Bronchial epithelial cell (primary cell): ENCODE measurements around the gene RPTOR. TPM values are rescaled to one million over a fixed set of nuclear protein-coding genes. Genes with fewer than 3 reads are reported as not detected.
"Not testable (repeated sequence)": the region's sequence is repeated elsewhere in the genome, so short reads cannot be mapped to it uniquely, and the experiment has no call there.

Source experiments
- DNase-seq: peaks from one replicate; pipeline ENCODE4 v3.0.0-alpha.2; 2010; ENCODE audit warnings: low read depth
- FAIRE-seq: peaks from 2 replicates; lab custom pipeline; 2011; peaks lifted over from hg19 to GRCh38; lab: Jason Lieb, UNC
- H3K27me3 ChIP-seq: 2 replicates; pipeline ENCODE4 v1.5.1; 2011; ENCODE audit warnings: low read length; ENCODE audit not compliant: control insufficient read depth, insufficient read depth
- H3K36me3 ChIP-seq: 2 replicates; pipeline ENCODE4 v1.5.1; 2011; ENCODE audit warnings: low read length; ENCODE audit not compliant: control insufficient read depth, insufficient read depth
- H3K4me3 ChIP-seq: 2 replicates; pipeline ENCODE4 v1.5.1; 2011; ENCODE audit warnings: mild to moderate bottlenecking, low read depth, low read length, control low read depth
- CTCF ChIP-seq: IDR thresholded peaks from 2 replicates; pipeline ENCODE4 v1.5.1; 2011; ENCODE audit warnings: mild to moderate bottlenecking, moderate library complexity, low read length, control low read depth, inconsistent platforms; ENCODE audit not compliant: insufficient read depth, severe bottlenecking
- total RNA-seq: library from RNA; depleted of rRNA; stranded (reverse); fragments of >200 nt; gene quantifications from 2 replicates; pipeline ENCODE4 v1.2.1, GENCODE V29; 2014

The RPTOR gene
- total RNA-seq, 1 donor from 2014 or later, result 14.0 TPM

DNA sequence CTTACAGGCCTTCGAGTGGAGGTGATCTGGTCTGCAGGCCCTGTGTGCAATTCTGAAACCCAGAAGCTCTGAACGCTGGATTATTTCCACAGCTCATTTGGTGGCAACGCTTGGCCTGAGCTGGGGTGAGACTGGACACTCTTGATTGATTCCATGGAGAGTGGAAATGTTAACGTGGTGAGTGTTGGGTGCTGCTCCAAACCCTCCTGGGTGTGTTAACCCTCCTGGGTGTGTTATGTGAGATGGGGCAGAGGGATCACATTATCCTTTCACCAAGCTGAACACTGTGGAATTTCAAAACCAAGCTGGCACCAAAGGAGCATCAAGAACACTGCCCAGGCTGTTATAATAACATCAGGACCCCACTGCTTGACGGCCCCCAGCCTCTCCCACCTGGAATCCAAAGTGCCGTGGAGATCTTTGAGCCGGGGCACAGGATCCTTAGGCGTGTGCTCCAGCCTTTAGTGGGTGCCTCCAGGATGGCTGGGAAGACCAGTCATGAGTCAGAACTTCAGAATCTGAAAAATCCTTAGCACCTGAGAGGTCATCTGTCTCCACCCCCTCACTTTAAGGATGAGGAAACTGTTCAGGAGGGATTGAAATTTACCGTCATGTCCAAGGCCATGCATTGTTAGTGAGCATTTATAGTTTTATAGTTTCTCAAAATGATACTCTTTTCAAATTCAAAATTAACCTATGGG is 75.0 kb downstream of the RPTOR start:
- DNase-seq, result peak; percentile 84

GRCh38 chr17:80621335-80621996 is 76.8 kb downstream of the RPTOR start:
- FAIRE-seq (no peak), DNase-seq (no peak)
- peaks cover 4% of the 10 kb centered on the region for H3K36me3 ChIP-seq
- H3K27me3 ChIP-seq, result no peaks in the 10 kb centered on the region
- H3K4me3 ChIP-seq, result no peak overlapping the region
- no peak for TF ChIP-seq CTCF

More for the DNA sequence above, 75.0 kb downstream of the RPTOR start:
- Histone ChIP-seq H3K27me3 (no peaks in the 10 kb centered on the region), H3K4me3 (no peak overlapping the region), H3K36me3 (no peaks in the 10 kb centered on the region)
- no peak for FAIRE-seq
- TF ChIP-seq CTCF, result no peak

- Histone ChIP-seq H3K36me3 (peaks cover 5% of the 10 kb centered on the region), H3K4me3 (no peak overlapping the region), H3K27me3 (no peaks in the 10 kb centered on the region)
- no peak for TF ChIP-seq CTCF
- DNase-seq, result no peak
- no peak for FAIRE-seq
Measured at GRCh38 chr17:80621997-80622357, 77.3 kb downstream of the RPTOR start.

- peaks cover 5% of the 10 kb centered on the region for H3K36me3 ChIP-seq
- FAIRE-seq (peak; percentile 7), DNase-seq (no peak)
- no peak overlapping the region for H3K4me3 ChIP-seq
- no peak for TF ChIP-seq CTCF
- H3K27me3 ChIP-seq, result no peaks in the 10 kb centered on the region
Measured at GRCh38 chr17:80624864-80625263, 80.2 kb downstream of the RPTOR start.

DNA sequence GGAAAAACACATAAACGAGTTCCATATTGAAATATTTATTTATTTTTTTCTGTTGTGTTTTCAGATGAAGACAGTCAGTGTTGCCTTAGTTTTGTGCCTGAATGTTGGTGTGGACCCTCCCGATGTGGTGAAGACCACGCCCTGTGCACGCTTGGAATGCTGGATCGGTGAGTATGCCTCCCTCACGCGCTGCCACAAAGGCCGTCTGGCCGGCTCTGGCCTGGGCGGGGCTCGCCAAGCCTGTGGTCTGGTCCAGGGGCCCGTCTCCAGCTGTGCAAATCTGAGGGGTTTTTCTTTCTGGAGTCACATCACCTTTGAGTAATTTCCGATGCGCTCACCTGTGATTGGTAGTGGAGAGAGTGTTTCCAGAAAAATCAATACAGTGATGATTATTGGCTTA is 81.0 kb downstream of the RPTOR start:
- no peak for TF ChIP-seq CTCF
- no peaks in the 10 kb centered on the region for H3K27me3 ChIP-seq
- DNase-seq (no peak), FAIRE-seq (no peak)
- peaks cover 5% of the 10 kb centered on the region for H3K36me3 ChIP-seq
- H3K4me3 ChIP-seq, result no peak overlapping the region

- DNase-seq, H3K27me3 ChIP-seq, FAIRE-seq, H3K4me3 ChIP-seq, H3K36me3 ChIP-seq: not testable (repeated sequence)
Measured at GRCh38 chr17:80628881-80629280, 84.2 kb downstream of the RPTOR start.
